DOHH2 (cell line): ENCODE results near the gene RSRP1.

Experiments used
- H3F3A ChIP-seq: fragments of 200-600 bp; sonication (generic), shearing (Covaris generic); 2 replicates; pipeline ENCODE4 v1.6.0; 2016; ENCODE audit warnings: antibody characterized with exemption, mild to moderate bottlenecking; ENCODE audit not compliant: control insufficient read depth, insufficient read depth
- H3K27ac ChIP-seq: fragments of 200-600 bp; sonication (generic); 2 replicates; pipeline ENCODE4 v1.5.1; 2014; ENCODE audit warnings: low read depth, mild to moderate bottlenecking, low read length, moderate library complexity
- H3K27me3 ChIP-seq: fragments of 200-600 bp; sonication (generic); 2 replicates; pipeline ENCODE4 v1.6.1; 2014; ENCODE audit warnings: mild to moderate bottlenecking, low read length, mixed read lengths; ENCODE audit not compliant: control insufficient read depth
- H3K36me3 ChIP-seq: fragments of 200-600 bp; sonication (generic); 2 replicates; pipeline ENCODE4 v1.6.1; 2014; ENCODE audit warnings: mild to moderate bottlenecking, low read length, moderate library complexity, mixed read lengths; ENCODE audit not compliant: control insufficient read depth
- H3K4me1 ChIP-seq: fragments of 200-600 bp; sonication (generic); 2 replicates; pipeline ENCODE4 v1.6.1; 2014; ENCODE audit warnings: mild to moderate bottlenecking, low read length, mixed read lengths; ENCODE audit not compliant: control insufficient read depth
- H3K4me2 ChIP-seq: fragments of 200-600 bp; sonication (generic); 2 replicates; pipeline ENCODE4 v1.6.0; 2014; ENCODE audit warnings: mild to moderate bottlenecking, low read length, moderate library complexity
- H3K4me3 ChIP-seq: fragments of 200-600 bp; sonication (generic); 2 replicates; pipeline ENCODE4 v1.5.1; 2014; ENCODE audit warnings: mild to moderate bottlenecking, low read length, mixed read lengths
- H3K79me2 ChIP-seq: fragments of 200-600 bp; sonication (generic); 2 replicates; pipeline ENCODE4 v1.6.1; 2014; ENCODE audit warnings: mild to moderate bottlenecking, low read length, mixed read lengths; ENCODE audit not compliant: control insufficient read depth
- H3K9me2 ChIP-seq: fragments of 200-600 bp; sonication (generic); replicated peaks from 2 replicates; pipeline ENCODE4 v1.6.1; 2014; ENCODE audit warnings: mild to moderate bottlenecking, low read length, mixed read lengths; ENCODE audit not compliant: control insufficient read depth
- H3K9me3 ChIP-seq: fragments of 200-600 bp; sonication (generic); 2 replicates; pipeline ENCODE4 v1.6.1; 2014; ENCODE audit warnings: antibody characterized with exemption, low read length, mixed read lengths; ENCODE audit not compliant: control insufficient read depth, insufficient read depth
- H4K20me1 ChIP-seq: fragments of 200-600 bp; sonication (generic); 2 replicates; pipeline ENCODE4 v1.6.0; 2014; ENCODE audit warnings: low read depth, mild to moderate bottlenecking, antibody characterized with exemption, low read length, moderate library complexity; ENCODE audit not compliant: control insufficient read depth, insufficient read depth
- CTCF ChIP-seq: fragments of 200-600 bp; sonication (generic); IDR thresholded peaks from one replicate; pipeline ENCODE4 v1.5.1; 2014; ENCODE audit warnings: antibody characterized with exemption, mild to moderate bottlenecking, low read depth, low read length; ENCODE audit not compliant: poor library complexity, severe bottlenecking
- EZH2phosphoT487 ChIP-seq: fragments of 200-600 bp; sonication (generic); IDR thresholded peaks from 2 replicates; pipeline ENCODE4 v1.6.1; 2017; ENCODE audit warnings: borderline replicate concordance, mild to moderate bottlenecking, antibody characterized with exemption, low read length, moderate library complexity, mixed read lengths

RSRP1 gene

GRCh38 chr1:25245809-25246599 is 1.2 kb downstream of the RSRP1 start:
- Histone ChIP-seq H3K79me2 (peaks cover 50% of the 10 kb centered on the region), H3K9me3 (no peaks in the 10 kb centered on the region), H3F3A (peaks cover 28% of the 10 kb centered on the region), H3K4me1 (peaks cover 35% of the 10 kb centered on the region), H3K27me3 (no peaks in the 10 kb centered on the region), H3K4me2 (peak overlapping the region; percentile 67), H3K36me3 (peaks cover 57% of the 10 kb centered on the region), H3K9me2 (no peaks in the 10 kb centered on the region), H4K20me1 (peaks cover 11% of the 10 kb centered on the region), H3K4me3 (peak overlapping the region; percentile 87), H3K27ac (peak overlapping the region; percentile 86)
- no peak for TF ChIP-seq CTCF
- no peak for TF ChIP-seq EZH2phosphoT487

DNA sequence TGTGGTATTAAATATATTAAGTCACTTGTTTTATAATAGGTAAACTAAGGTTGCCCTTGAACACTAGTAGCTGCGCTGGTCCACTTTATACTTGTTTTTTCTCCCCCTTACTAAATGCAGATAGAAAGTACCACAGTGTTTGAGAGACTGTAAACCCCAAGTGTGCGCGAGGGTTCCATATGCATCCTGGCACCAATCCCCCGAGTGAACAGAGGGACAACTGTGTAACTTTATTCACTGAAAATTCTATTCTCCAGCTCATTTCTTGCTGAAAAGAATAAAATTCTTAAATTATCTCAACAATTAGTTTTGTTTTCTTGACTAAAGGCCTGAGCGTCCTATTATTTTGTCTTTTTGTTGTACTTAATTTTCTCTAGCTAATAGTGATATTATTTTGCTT is 1.9 kb downstream of the RSRP1 start:
- Histone ChIP-seq H3K4me1 (peaks cover 41% of the 10 kb centered on the region), H3K4me2 (peak overlapping the region; percentile 67), H3K27ac (no peak overlapping the region), H3K36me3 (peaks cover 63% of the 10 kb centered on the region), H3K4me3 (peak overlapping the region; percentile 87), H3K27me3 (no peaks in the 10 kb centered on the region), H3K9me3 (no peaks in the 10 kb centered on the region), H3K79me2 (peaks cover 53% of the 10 kb centered on the region), H3F3A (peaks cover 33% of the 10 kb centered on the region), H4K20me1 (peaks cover 11% of the 10 kb centered on the region), H3K9me2 (no peaks in the 10 kb centered on the region)
- TF ChIP-seq EZH2phosphoT487 (no peak), CTCF (no peak)

- Histone ChIP-seq H3K79me2 (peaks cover 53% of the 10 kb centered on the region), H3K27me3 (no peaks in the 10 kb centered on the region), H3K4me1 (peaks cover 52% of the 10 kb centered on the region), H3K4me2 (0 out of 2 replicates have a peak overlapping the region, but pooled peaks have one; percentile 5), H3K36me3 (peaks cover 68% of the 10 kb centered on the region), H3K27ac (no peak overlapping the region), H3K9me3 (no peaks in the 10 kb centered on the region), H3K4me3 (no peak overlapping the region), H3F3A (peaks cover 39% of the 10 kb centered on the region), H3K9me2 (no peaks in the 10 kb centered on the region), H4K20me1 (peaks cover 11% of the 10 kb centered on the region)
- no peak for TF ChIP-seq EZH2phosphoT487
- TF ChIP-seq CTCF: no peak
These were observed 3.3 kb downstream of the RSRP1 start for GRCh38 chr1:25243907-25244306.
